Measurements from ENCODE around the gene EPHB2.
"Not testable (repeated sequence)": the region's sequence is repeated elsewhere in the genome, so short reads cannot be mapped to it uniquely, and the experiment has no call there.

The EPHB2 gene

DNA sequence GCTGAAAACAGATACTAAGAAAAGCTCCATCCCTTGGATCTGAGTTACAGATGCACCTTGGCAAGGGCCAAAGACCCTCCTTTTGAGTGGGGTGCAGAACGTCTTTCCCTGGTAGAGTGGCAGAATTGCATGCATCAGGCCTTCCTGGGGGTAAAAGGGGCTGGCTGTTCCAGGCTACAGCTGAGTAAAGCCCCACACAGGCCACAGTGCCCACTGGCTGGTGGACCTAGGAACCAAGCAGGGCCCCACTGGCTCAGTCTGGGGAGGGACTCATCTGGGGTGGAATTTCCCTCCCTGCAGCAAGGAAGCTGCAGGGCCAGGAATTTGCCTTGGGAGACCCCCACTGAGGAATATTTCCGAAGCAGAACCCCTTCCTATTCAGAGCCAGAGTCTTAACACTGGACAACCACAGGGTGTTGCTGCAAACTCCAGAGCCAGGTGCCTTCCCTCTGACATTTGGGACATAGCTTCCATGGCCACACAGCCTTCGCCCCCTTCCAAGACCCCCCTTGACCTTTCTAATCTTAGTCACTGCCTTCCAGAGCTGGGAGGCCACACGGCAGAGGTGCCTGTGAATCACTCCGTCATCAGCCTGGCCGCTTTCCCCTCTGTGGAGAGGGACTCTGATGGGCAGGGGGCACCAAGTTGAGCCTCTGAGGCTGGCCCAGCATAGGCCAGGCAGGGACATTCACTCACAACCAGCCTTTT lies 209.5 kb downstream of the EPHB2 start:
- no peak for DNase-seq

GRCh38 chr1:22920734-22921451 lies 210.3 kb downstream of the EPHB2 start:
- DNase-seq = no peak

DNA sequence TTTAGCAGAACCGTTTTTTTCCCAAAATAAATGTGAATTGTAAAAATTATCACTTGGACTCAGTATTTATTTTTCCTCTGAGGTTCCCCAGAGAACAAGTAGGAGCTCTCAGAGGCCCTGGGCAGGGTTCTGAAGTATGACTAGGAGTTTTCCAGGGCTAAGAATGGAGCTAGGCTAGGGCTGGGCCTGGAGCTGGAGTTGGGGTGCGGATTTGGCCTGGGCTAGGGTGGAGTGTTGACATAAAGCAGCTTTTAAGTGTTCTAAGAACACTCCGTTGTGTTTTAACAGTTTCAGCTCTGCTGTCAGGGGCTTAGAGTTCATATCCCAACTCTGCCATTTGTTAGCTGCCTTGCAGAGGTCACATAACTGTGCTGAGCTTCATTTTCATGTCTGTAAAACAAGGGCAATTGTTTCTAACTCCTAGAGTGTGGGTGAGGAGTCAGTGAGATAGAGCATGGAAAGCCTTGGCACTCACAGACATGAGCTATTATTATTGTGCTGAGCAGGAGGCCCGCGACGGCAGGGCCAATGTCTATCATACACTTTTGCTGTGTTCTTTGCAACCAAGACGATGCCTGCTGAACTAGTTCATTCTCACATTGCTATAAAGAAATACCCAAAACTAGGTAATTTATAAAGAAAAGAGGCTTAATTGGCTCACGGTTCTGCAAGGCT lies 210.9 kb downstream of the EPHB2 start:
- DNase-seq = no peak

GRCh38 chr1:22922640-22923039 lies 212.0 kb downstream of the EPHB2 start:
- no peak for DNase-seq

DNA sequence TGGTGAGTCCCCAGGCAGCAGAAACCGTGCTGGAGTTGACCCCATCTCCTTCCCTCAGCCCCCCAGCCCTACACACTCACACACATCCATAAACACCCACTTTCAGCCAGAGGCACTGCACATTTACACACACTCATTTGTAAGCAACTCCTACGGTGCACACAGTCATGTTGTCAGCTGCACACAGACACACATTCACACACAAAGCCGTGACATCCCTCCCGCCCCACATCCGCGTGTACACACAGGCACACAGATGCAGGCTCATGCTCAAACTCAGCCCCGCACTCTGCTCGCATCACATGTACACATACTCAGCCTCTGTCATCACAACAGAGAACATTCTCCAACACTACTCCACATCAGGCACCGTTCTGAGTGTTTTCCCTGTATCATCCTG lies 214.5 kb downstream of the EPHB2 start:
- no peak for DNase-seq

GRCh38 chr1:22930240-22930912 lies 219.7 kb downstream of the EPHB2 start:
- peak; percentile 3 for DNase-seq

DNA sequence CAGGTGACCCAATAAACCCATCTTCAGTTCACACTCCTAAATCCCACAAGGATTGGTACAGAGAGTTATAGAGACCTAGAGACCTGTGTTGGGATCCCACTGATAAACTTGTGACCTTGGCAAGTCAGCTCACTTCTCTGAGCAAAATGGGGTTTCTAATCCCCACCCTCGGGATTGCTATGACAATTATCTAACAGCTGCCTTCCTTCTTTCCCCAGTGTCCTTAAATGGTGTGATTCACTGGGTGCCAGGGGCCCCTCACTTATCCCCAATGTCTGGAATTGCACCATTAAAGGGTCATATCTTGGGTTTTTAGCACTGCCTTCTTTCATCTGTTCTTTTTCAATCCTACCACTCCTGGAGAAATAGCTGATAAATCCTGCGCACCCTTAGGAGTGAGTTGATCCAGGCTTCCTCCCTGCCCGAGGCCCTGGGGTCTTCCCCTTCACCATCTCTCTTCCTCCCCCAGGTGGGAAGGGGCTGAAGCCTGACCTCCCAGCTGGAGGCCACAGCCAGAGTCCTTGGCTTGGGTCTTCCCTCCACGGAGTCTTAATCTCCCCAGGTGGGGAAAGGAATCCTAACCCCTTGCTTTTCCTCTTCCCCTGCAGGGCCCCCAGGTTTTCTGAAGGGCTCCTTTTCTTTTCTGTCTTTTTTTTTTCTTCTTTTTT lies 222.3 kb downstream of the EPHB2 start:
- DNase-seq = no peak

DNA sequence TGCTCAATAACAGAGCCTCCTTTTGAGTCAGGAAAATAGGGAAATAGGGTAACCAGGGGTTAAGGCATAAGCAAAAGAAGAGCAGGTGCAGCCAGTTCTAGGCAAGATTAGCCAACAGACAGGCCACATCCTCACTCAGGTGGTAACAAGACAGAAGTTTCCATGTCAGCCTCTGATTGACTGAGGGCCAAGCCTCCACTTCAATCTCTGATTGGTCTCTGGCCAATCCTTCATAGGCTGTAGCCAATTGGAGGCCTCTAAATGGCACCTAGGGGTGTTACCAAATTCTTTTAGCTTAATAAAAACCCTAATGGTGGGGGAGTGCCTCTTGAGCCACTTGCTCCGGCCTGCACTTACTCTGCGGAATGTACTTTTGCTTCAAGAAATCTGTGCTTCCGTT lies 224.8 kb downstream of the EPHB2 start:
- no peak for DNase-seq

GRCh38 chr1:22936681-22937080 lies 226.0 kb downstream of the EPHB2 start:
- no peak for DNase-seq

DNA sequence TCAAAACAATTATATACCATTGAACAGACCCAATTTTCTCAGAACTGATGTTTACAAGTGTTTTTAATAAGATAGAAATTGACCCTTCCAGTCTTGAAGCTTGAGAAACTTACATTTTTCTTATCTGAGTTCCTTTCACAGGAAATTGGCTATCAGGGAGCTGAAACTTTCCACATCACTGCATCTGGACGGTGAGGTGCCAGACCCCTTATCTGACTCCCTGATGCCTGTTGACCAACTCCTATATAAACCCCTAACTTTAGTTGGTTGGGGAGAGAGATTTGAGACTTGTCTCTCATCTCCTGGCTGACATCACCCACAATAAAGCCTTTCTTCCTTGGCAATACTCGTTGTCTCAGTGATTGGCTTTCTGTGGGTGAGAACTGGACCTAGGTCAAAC lies 230.6 kb downstream of the EPHB2 start:
- no peak for DNase-seq

DNA sequence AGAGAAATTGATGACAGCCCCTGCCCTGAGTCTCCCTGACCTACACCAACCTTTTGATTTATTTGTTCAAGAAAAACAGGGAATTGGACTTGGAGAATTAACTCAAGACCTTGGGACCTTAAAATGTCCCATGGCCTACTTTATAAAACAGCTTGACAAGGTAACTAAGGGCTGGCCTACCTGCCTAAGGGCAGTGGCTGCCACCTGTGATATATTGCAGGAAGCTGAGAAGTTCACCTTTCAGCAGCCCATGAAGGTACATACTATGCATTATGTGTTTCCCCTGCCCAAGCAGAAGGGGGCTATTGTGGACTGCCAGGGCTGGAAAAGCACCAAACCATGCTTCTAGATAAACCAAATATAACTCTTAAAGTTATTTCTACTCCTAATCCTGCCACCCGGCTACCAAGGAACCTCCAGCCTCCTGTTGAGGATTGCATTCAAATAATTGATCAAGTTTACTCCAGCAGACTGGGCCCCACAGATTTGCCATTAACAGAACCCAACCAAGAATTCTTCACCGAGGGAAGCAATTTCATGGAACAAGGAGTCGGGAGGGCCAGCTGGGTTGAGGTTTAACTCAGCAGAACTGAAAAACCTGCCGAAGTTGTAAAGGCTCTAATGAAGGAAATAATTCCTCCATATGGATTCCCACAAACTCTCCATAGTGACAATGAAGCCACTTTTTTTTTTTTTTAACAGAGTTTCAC lies 233.9 kb downstream of the EPHB2 start:
- DNase-seq = no peak

GRCh38 chr1:22945171-22945570 lies 234.5 kb downstream of the EPHB2 start:
- DNase-seq = not testable (repeated sequence)

GRCh38 chr1:22949822-22950331 lies 239.2 kb downstream of the EPHB2 start:
- DNase-seq = no peak

DNA sequence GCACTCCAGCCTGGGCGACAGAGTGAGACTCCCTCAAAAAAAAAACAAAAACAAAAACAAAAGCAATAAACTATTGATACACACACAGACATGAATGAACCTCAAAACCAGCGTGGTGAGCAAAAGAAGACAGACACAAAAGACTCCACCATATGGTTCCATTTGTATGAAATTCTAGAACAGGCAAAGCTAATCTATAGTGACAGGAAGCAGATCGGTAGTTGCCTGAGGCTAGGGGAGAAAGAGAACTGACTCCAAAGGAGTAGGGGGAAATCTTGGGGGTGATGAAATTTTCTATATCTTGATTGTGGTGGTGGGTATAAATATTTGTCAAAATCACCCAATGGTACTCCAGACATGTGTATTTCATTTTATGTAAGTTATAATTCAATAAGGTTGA lies 241.2 kb downstream of the EPHB2 start:
- DNase-seq = no peak

GRCh38 chr1:22952694-22953056 lies 242.0 kb downstream of the EPHB2 start:
- no peak for DNase-seq

DNA sequence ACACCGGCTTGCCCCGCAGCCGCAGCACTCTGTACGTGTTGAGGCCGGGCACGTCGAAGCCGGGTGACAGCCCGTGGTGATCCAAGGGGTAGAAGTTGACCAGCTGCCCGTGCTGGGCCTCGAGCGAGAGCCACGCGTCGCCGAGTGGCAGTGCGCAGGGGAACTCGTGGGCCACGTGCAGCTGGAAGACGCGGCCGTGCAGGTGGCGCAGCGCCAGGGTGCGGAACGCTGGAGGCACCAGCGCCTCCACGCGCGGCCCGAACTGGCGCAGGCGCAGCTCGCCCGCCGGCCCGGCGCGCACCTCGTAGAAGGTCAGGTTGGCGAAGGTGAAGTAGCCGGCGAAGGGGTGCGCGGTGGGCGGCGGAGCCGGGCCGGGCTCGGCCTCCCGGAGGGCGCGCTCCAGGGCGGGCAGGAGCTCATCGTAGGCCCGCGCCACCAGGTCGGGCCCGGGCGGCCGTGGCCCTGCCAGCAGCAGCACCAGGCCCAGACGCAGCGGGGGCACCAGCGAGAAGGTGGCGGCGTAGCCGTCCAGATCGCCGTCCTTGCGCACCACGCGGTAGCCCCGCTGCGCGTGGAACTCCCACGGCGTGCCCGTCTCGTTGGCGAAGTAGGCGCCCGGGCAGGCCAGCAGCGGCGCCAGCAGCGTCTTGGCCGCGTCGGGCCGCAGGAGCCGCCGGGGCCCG lies 242.6 kb downstream of the EPHB2 start:
- DNase-seq = no peak

GRCh38 chr1:22953740-22954141 lies 243.1 kb downstream of the EPHB2 start:
- no peak for DNase-seq

GRCh38 chr1:22955146-22955545 lies 244.5 kb downstream of the EPHB2 start:
- DNase-seq = no peak

DNA sequence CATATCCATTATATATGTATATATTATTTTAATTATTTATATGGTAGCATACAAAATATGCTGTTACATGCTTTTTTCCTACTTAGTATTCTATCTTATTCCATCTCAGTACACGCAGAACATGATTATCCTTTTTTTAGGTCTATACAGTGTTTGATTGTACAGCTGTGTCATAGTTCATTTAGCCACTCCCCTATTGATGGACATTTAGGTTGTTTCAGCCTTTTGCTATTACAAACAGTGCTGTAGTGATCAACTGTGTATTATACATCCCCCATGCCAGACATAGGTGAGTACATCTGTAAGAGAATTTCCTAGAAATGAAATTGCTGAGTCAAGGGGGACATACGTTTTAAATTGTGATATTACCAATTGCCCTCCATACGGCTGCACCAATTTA lies 246.4 kb downstream of the EPHB2 start:
- no peak for DNase-seq

DNA sequence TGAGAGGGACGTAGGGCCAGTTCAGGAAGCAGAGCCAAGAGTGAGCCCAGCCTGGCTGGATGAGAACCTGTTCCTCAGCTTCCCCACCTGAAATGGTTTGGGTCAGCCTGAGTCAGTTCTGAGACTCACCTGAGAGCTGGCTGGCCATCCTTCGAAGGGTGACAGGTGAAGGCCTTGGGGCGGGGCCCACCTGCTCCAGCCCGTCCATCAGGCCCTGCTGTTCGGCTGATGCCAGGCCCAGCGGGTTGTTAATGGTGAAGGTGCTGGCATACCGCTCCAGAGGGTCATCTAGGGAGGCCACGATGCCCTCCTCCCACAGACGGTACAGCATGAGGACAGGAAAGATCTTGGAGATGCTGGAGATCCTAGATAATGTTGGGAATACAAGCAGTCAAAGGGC lies 247.9 kb downstream of the EPHB2 start:
- no peak for DNase-seq

DNA sequence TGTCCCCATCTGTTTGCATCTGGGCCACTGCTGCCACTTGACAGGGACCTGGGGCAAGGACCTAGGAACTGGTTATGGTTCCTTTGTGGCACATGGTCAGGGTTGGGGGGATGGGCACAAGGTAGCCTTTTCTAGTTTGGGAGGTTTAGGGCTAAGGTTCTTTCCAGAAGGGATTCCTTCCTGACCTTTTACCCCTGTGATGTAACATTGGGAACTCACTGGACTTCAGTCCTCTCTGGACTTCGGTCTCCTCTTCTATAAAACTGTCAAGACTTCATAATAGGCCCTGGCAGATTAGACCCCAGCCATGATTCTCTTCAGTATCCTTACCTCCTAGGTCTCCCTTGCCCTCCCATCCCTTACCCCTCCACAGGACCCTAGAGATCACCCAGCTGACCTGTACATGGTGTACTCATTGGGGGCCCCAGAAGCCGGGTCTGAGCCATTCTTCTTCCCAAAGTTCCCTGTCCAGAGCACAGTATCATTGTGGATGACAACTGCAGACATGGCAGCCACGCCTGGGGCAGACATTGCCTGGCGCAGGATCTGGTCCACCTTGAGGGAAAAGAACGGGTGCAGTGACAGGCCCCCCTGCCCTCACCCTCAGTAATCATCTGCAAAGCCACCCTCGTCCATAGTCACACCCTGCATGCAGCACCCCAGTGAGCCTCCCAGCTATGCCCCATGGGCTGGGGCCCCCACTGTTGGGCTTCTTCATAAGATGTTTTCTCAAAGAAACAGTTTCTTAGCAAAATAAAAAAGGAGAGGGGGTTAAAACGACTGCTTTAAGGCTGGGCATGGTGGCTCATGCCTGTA lies 249.1 kb downstream of the EPHB2 start:
- DNase-seq = no peak

Data from activated T-cell treated with anti-CD3 and anti-CD28 coated beads for 4 hours (primary cell).